Measurements from ENCODE around the gene UPK1B.

UPK1B gene

GRCh38 chr3:119219069-119219468, 45.7 kb downstream of the UPK1B start:
- peaks cover 27% of the 10 kb centered on the region for H3K36me3 ChIP-seq (ENCODE audit: control insufficient read depth, insufficient read depth, low read length)
- H3K4me3 ChIP-seq (ENCODE audit: low read length) = no peak overlapping the region
- H3K4me1 ChIP-seq (ENCODE audit: control insufficient read depth, insufficient read depth, low read length) = no peaks in the 10 kb centered on the region
- H3K27me3 ChIP-seq (ENCODE audit: control insufficient read depth, insufficient read depth, low read length) = no peaks in the 10 kb centered on the region
- H3K9ac ChIP-seq (ENCODE audit: low read length) = no peak overlapping the region
- H3K27ac ChIP-seq (ENCODE audit: low read depth, low read length) = no peak overlapping the region

- no peak overlapping the region for H3K9ac ChIP-seq (ENCODE audit: low read length)
- peaks cover 20% of the 10 kb centered on the region for H3K36me3 ChIP-seq (ENCODE audit: control insufficient read depth, insufficient read depth, low read length)
- no peak overlapping the region for H3K27ac ChIP-seq (ENCODE audit: low read depth, low read length)
- H3K4me1 ChIP-seq (ENCODE audit: control insufficient read depth, insufficient read depth, low read length) = no peaks in the 10 kb centered on the region
- no peaks in the 10 kb centered on the region for H3K27me3 ChIP-seq (ENCODE audit: control insufficient read depth, insufficient read depth, low read length)
- no peak overlapping the region for H3K4me3 ChIP-seq (ENCODE audit: low read length)
Observed at GRCh38 chr3:119220198-119220597, 46.8 kb downstream of the UPK1B start.

DNA sequence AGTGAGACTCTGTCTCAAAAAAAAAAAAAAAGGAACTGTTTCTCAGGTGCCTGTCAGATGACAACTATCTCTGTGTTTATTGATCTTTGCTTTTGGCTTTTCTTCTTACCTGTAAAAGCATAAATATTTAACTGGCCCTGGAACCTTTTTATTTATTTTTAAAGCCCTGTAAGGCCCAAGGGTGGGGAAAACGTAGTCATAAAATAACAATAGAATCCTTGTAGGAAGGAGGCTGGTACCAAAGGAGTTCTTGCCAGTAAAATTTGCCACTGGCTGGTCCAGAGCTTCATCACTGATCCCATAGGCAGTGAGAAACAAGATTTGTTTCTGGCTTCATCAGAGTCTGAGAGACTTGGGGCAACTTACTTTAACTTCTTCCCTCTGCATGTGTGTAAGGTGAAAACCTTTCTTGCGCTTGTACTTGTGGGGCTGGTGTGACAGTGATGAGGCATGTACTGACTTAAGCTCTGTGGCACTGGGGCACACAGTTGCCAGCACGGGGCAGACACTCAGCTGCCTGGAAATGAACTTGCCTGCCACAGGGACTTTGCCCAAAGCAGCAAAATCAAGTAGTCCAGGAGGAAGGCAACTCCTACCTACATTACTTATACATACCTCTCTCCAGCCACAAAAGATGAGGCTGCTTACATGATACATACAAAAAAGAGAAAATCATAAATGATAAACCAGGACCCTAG, 47.7 kb downstream of the UPK1B start:
- Histone ChIP-seq H3K36me3 (ENCODE audit: control insufficient read depth, insufficient read depth, low read length) (peaks cover 20% of the 10 kb centered on the region), H3K4me3 (ENCODE audit: low read length) (no peak overlapping the region), H3K4me1 (ENCODE audit: control insufficient read depth, insufficient read depth, low read length) (no peaks in the 10 kb centered on the region), H3K9ac (ENCODE audit: low read length) (no peak overlapping the region), H3K27me3 (ENCODE audit: control insufficient read depth, insufficient read depth, low read length) (no peaks in the 10 kb centered on the region), H3K27ac (ENCODE audit: low read depth, low read length) (no peak overlapping the region)

GRCh38 chr3:119221779-119222320, 48.5 kb downstream of the UPK1B start:
- H3K4me1 ChIP-seq (ENCODE audit: control insufficient read depth, insufficient read depth, low read length) = no peaks in the 10 kb centered on the region
- no peak overlapping the region for H3K9ac ChIP-seq (ENCODE audit: low read length)
- H3K27me3 ChIP-seq (ENCODE audit: control insufficient read depth, insufficient read depth, low read length) = no peaks in the 10 kb centered on the region
- H3K36me3 ChIP-seq (ENCODE audit: control insufficient read depth, insufficient read depth, low read length) = peaks cover 20% of the 10 kb centered on the region
- no peak overlapping the region for H3K27ac ChIP-seq (ENCODE audit: low read depth, low read length)
- H3K4me3 ChIP-seq (ENCODE audit: low read length) = no peak overlapping the region

- Histone ChIP-seq H3K4me3 (ENCODE audit: low read length) (no peak overlapping the region), H3K9ac (ENCODE audit: low read length) (no peak overlapping the region), H3K27me3 (ENCODE audit: control insufficient read depth, insufficient read depth, low read length) (no peaks in the 10 kb centered on the region), H3K4me1 (ENCODE audit: control insufficient read depth, insufficient read depth, low read length) (no peaks in the 10 kb centered on the region), H3K36me3 (ENCODE audit: control insufficient read depth, insufficient read depth, low read length) (peaks cover 20% of the 10 kb centered on the region), H3K27ac (ENCODE audit: low read depth, low read length) (no peak overlapping the region)
Observed at GRCh38 chr3:119222391-119222790, 49.0 kb downstream of the UPK1B start.

DNA sequence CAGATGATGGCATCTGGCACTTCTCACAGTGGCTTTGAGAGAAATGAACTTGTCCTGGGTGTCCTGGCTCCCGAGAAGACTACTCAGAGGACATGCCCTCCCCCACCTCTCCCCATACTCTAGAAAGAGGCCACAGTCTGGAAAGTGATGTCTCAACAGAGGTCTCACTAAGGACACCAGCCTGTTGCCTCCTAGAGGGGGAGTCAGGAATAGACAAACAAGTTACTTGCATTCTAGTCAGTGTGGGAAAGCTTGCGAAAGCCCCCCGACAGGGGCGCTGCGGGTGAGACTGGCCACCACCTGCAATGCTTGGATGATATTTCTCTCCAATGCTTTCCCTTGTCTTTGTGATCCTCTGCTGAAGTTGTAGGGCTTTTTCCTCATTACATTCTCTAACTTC, 50.1 kb downstream of the UPK1B start:
- Histone ChIP-seq H3K4me3 (ENCODE audit: low read length) (no peak overlapping the region), H3K27me3 (ENCODE audit: control insufficient read depth, insufficient read depth, low read length) (no peaks in the 10 kb centered on the region), H3K9ac (ENCODE audit: low read length) (no peak overlapping the region), H3K4me1 (ENCODE audit: control insufficient read depth, insufficient read depth, low read length) (no peaks in the 10 kb centered on the region), H3K36me3 (ENCODE audit: control insufficient read depth, insufficient read depth, low read length) (peaks cover 15% of the 10 kb centered on the region), H3K27ac (ENCODE audit: low read depth, low read length) (no peak overlapping the region)

GRCh38 chr3:119225121-119225520, 51.7 kb downstream of the UPK1B start:
- H3K9ac ChIP-seq (ENCODE audit: low read length) = no peak overlapping the region
- no peaks in the 10 kb centered on the region for H3K4me1 ChIP-seq (ENCODE audit: control insufficient read depth, insufficient read depth, low read length)
- no peak overlapping the region for H3K27ac ChIP-seq (ENCODE audit: low read depth, low read length)
- peaks cover 24% of the 10 kb centered on the region for H3K36me3 ChIP-seq (ENCODE audit: control insufficient read depth, insufficient read depth, low read length)
- H3K27me3 ChIP-seq (ENCODE audit: control insufficient read depth, insufficient read depth, low read length) = no peaks in the 10 kb centered on the region
- no peak overlapping the region for H3K4me3 ChIP-seq (ENCODE audit: low read length)

DNA sequence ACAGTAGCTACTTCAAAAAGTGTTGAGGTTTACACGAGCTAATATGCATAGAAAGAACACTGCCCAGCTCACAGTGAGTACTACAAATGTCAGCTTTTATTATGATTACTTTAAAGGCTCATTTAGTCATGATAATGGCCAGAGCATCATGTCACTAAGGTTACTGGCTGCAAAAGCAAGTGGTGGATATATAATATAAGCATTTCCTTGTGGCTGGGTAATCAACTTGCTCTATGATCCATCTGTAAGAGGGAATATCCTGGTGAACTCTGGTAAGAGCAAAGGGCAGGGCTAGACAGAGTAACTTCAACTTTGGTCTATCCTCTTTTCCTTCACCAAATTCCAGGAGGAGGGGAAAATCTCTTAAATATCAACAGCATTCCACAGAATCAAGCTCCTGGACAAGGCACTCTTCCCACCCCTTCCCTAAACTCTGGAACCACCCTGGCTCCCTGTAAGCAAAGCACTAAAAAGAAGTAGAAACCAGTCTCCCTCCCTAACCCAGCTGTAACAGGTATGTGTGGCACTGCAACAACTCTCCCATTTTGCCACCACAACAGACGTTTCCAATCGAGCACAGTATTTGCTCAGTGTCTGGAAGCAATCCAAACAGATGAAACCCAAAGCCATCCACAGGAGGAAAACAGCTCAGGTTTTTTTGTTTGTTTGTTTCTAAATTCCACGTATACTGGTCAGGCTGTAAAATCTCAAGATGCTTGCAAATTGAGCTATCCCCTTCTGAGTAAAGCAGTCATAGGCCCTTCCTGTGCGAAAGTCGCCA, 53.9 kb downstream of the UPK1B start:
- Histone ChIP-seq H3K36me3 (ENCODE audit: control insufficient read depth, insufficient read depth, low read length) (peaks cover 31% of the 10 kb centered on the region), H3K4me1 (ENCODE audit: control insufficient read depth, insufficient read depth, low read length) (no peaks in the 10 kb centered on the region), H3K27ac (ENCODE audit: low read depth, low read length) (no peak overlapping the region), H3K27me3 (ENCODE audit: control insufficient read depth, insufficient read depth, low read length) (no peaks in the 10 kb centered on the region), H3K4me3 (ENCODE audit: low read length) (no peak overlapping the region), H3K9ac (ENCODE audit: low read length) (no peak overlapping the region)

DNA sequence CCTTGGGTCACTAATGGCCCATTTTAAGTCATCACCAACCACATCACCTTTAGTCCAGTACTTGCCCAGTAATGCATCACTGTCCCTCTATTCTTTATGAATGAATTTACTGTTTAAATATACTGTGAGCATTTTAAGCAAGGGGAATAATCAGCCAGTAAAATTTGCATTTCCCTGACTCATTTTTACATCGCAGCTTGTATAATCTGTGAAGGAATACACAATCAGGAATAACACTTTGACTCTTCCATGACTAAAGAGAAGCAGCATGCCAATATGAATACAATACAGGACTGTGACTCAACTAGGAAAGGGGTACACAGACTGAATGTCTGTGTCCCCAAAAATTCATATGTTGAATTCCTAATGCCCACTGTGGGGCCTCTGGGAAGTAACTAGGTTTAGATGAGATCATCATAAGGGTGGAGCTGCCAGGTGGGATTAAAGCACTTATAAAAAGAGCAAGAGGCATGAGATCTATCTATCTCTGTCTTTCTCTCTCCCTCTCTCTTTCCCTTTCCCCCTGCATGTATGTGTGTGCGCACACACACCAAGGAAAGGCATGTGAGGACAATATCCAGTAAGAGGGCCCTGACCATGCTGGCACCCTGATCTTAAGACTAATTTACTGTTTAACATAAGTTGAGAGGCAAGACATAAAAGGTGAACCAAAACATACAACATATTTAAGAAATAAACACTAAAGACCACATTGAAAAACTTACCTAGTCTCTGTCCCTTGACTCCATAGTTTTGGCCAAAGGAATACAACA, 55.2 kb downstream of the UPK1B start:
- no peaks in the 10 kb centered on the region for H3K4me1 ChIP-seq (ENCODE audit: control insufficient read depth, insufficient read depth, low read length)
- H3K9ac ChIP-seq (ENCODE audit: low read length) = no peak overlapping the region
- no peak overlapping the region for H3K27ac ChIP-seq (ENCODE audit: low read depth, low read length)
- H3K27me3 ChIP-seq (ENCODE audit: control insufficient read depth, insufficient read depth, low read length) = no peaks in the 10 kb centered on the region
- H3K4me3 ChIP-seq (ENCODE audit: low read length) = no peak overlapping the region
- H3K36me3 ChIP-seq (ENCODE audit: control insufficient read depth, insufficient read depth, low read length) = peaks cover 26% of the 10 kb centered on the region

DNA sequence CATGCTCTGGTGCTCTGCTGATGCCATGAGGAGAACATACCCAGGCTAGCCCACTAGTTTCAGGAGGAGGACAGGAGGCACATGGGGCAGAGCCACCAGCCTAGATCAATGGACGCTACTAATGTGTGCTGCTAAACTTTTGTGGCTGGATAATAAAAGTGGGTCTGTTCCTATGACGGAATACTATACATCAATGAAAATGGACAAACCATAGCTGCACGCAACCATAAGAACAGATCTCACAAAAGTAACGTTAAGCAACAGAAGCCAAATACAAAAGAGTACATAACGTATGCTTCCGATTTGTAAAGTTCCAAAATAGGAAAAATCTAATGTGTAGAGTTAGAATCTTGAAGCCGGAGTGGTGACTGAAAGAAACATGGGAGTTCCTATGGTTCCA, 55.8 kb downstream of the UPK1B start:
- Histone ChIP-seq H3K27me3 (ENCODE audit: control insufficient read depth, insufficient read depth, low read length) (no peaks in the 10 kb centered on the region), H3K27ac (ENCODE audit: low read depth, low read length) (no peak overlapping the region), H3K36me3 (ENCODE audit: control insufficient read depth, insufficient read depth, low read length) (peaks cover 25% of the 10 kb centered on the region)

GRCh38 chr3:119230071-119230470, 56.7 kb downstream of the UPK1B start:
- Histone ChIP-seq H3K27ac (ENCODE audit: low read depth, low read length) (no peak overlapping the region), H3K4me3 (ENCODE audit: low read length) (no peak overlapping the region), H3K36me3 (ENCODE audit: control insufficient read depth, insufficient read depth, low read length) (peaks cover 25% of the 10 kb centered on the region), H3K9ac (ENCODE audit: low read length) (no peak overlapping the region), H3K27me3 (ENCODE audit: control insufficient read depth, insufficient read depth, low read length) (no peaks in the 10 kb centered on the region), H3K4me1 (ENCODE audit: control insufficient read depth, insufficient read depth, low read length) (no peaks in the 10 kb centered on the region)

More for the DNA sequence above, 55.8 kb downstream of the UPK1B start:
- Histone ChIP-seq H3K4me3 (ENCODE audit: low read length) (no peak overlapping the region), H3K9ac (ENCODE audit: low read length) (no peak overlapping the region), H3K4me1 (ENCODE audit: control insufficient read depth, insufficient read depth, low read length) (no peaks in the 10 kb centered on the region)

DNA sequence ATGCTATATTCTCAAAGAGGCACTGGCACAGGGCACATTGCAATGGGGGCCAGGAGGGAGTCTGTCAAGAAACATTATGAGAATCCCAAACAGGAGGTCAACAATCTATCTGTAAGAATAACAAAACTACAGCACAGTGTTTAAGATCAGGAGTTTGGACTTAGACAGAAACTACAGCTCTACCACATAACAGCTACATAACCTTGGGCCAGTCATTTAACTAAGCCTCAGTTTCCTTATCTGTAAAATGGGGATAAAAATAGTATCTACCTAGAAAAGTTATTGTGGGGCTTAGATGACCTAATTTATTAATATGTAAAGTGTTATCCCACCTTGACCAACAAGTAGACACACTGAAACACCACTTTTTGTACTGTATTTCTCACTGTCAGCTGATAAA, 57.3 kb downstream of the UPK1B start:
- peaks cover 26% of the 10 kb centered on the region for H3K36me3 ChIP-seq (ENCODE audit: control insufficient read depth, insufficient read depth, low read length)
- H3K4me1 ChIP-seq (ENCODE audit: control insufficient read depth, insufficient read depth, low read length) = no peaks in the 10 kb centered on the region
- H3K9ac ChIP-seq (ENCODE audit: low read length) = no peak overlapping the region
- H3K27me3 ChIP-seq (ENCODE audit: control insufficient read depth, insufficient read depth, low read length) = no peaks in the 10 kb centered on the region
- H3K4me3 ChIP-seq (ENCODE audit: low read length) = no peak overlapping the region
- H3K27ac ChIP-seq (ENCODE audit: low read depth, low read length) = no peak overlapping the region

Measured in rectal smooth muscle tissue (tissue), 1 donor.